IgD-negative memory B cell (primary cell): ENCODE measurements around the gene RHBDD1. TPM values are rescaled to one million over a fixed set of nuclear protein-coding genes. Genes with fewer than 3 reads are reported as not detected.

Experiments used
- H3K27ac Mint-ChIP-seq, 3 donors: one replicate each; pipeline ENCODE4 v1.8.0; 2020 to 2022; ENCODE audit warnings: mild to moderate bottlenecking in 3 of 3, mixed read lengths in 3 of 3, moderate library complexity in 1 of 3
- H3K27me3 Mint-ChIP-seq: one replicate; pipeline ENCODE4 v1.8.0; 2021; ENCODE audit warnings: mixed read lengths
- H3K36me3 Mint-ChIP-seq: one replicate; pipeline ENCODE4 v1.8.0; 2020; ENCODE audit warnings: mild to moderate bottlenecking, mixed read lengths
- H3K4me1 Mint-ChIP-seq, 3 donors: one replicate each; pipeline ENCODE4 v1.8.0; 2020 to 2022; ENCODE audit warnings: mixed read lengths in 3 of 3, mild to moderate bottlenecking in 1 of 3
- H3K4me3 Mint-ChIP-seq, 4 donors: one replicate each; pipeline ENCODE4 v1.8.0; 2020 to 2022; ENCODE audit warnings: mild to moderate bottlenecking in 4 of 4, mixed read lengths in 4 of 4, moderate library complexity in 3 of 4
- H3K9me3 Mint-ChIP-seq, 3 donors: one replicate each; pipeline ENCODE4 v1.8.0; 2020 to 2021; ENCODE audit warnings: mixed read lengths in 3 of 3, mild to moderate bottlenecking in 1 of 3
- polyA plus RNA-seq: library from polyadenylated mRNA; unstranded; fragments of 300-500 nt; fragmentation: Illumina TruSeq; gene quantifications from one replicate; pipeline ENCODE4 v1.2.3, GENCODE V29; 2021

Gene RHBDD1
- polyA plus RNA-seq, 1 donor from 2014 or later: 32.0 TPM

GRCh38 chr2:226971770-226972169 lies 135.9 kb downstream of the RHBDD1 start:
- H3K36me3 Mint-ChIP-seq: peaks cover 9% of the 10 kb centered on the region
- H3K4me1 Mint-ChIP-seq: peaks cover 13 to 32% (median 29%) of the 10 kb centered on the region in 3 donors
- no peaks in the 10 kb centered on the region for H3K27me3 Mint-ChIP-seq
- peak overlapping the region; percentile 79 to 95 (median 95) for H3K27ac Mint-ChIP-seq
- no peaks in the 10 kb centered on the region for H3K9me3 Mint-ChIP-seq
- H3K4me3 Mint-ChIP-seq: peak overlapping the region; percentile 49 to 88 (median 79)

- no peak overlapping the region for H3K27ac Mint-ChIP-seq
- H3K36me3 Mint-ChIP-seq: peaks cover 9% of the 10 kb centered on the region
- no peaks in the 10 kb centered on the region for H3K9me3 Mint-ChIP-seq
- no peak overlapping the region for H3K4me3 Mint-ChIP-seq
- H3K27me3 Mint-ChIP-seq: no peaks in the 10 kb centered on the region
- H3K4me1 Mint-ChIP-seq: peaks cover 13 to 29% (median 28%) of the 10 kb centered on the region in 3 donors
Measured at GRCh38 chr2:226973816-226974215, 138.0 kb downstream of the RHBDD1 start.

GRCh38 chr2:226977775-226978190 lies 141.9 kb downstream of the RHBDD1 start:
- Mint-ChIP-seq H3K27me3 (no peaks in the 10 kb centered on the region), H3K27ac (no peak overlapping the region), H3K9me3 (no peaks in the 10 kb centered on the region), H3K36me3 (peaks cover 9% of the 10 kb centered on the region), H3K4me3 (no peak overlapping the region), H3K4me1 (peaks cover 0 to 2% (median 0%) of the 10 kb centered on the region in 3 donors)

- no peaks in the 10 kb centered on the region for H3K9me3 Mint-ChIP-seq
Measured at GRCh38 chr2:226978300-226978699, 142.4 kb downstream of the RHBDD1 start.

GRCh38 chr2:226979004-226979403 lies 143.2 kb downstream of the RHBDD1 start:
- Mint-ChIP-seq H3K27ac (no peak overlapping the region), H3K27me3 (no peaks in the 10 kb centered on the region), H3K4me1 (peaks cover 0 to 4% (median 0%) of the 10 kb centered on the region in 3 donors), H3K4me3 (no peak overlapping the region), H3K9me3 (no peaks in the 10 kb centered on the region), H3K36me3 (peaks cover 4% of the 10 kb centered on the region)

More at GRCh38 chr2:226978300-226978699, 142.4 kb downstream of the RHBDD1 start:
- Mint-ChIP-seq H3K27me3 (no peaks in the 10 kb centered on the region), H3K4me3 (no peak overlapping the region), H3K36me3 (peaks cover 7% of the 10 kb centered on the region), H3K27ac (no peak overlapping the region), H3K4me1 (no peaks in the 10 kb centered on the region)

- no peak overlapping the region for H3K4me3 Mint-ChIP-seq
- peak overlapping the region in 2 of 3 donors; percentile 47 to 55 for H3K27ac Mint-ChIP-seq
- no peaks in the 10 kb centered on the region for H3K27me3 Mint-ChIP-seq
- H3K36me3 Mint-ChIP-seq: peaks cover 2% of the 10 kb centered on the region
- H3K9me3 Mint-ChIP-seq: no peaks in the 10 kb centered on the region
- peaks cover 12 to 13% (median 13%) of the 10 kb centered on the region in 3 donors for H3K4me1 Mint-ChIP-seq
Measured at GRCh38 chr2:226981791-226982326, 146.0 kb downstream of the RHBDD1 start.

- Mint-ChIP-seq H3K4me1 (peaks cover 12 to 13% (median 13%) of the 10 kb centered on the region in 3 donors), H3K27ac (peak overlapping the region in 2 of 3 donors; percentile 10 to 62), H3K36me3 (peaks cover 2% of the 10 kb centered on the region), H3K4me3 (peak overlapping the region in 1 of 4 donors; percentile 11), H3K27me3 (no peaks in the 10 kb centered on the region), H3K9me3 (no peaks in the 10 kb centered on the region)
Measured at GRCh38 chr2:226983895-226984749, 148.3 kb downstream of the RHBDD1 start.

- peaks cover 2% of the 10 kb centered on the region for H3K36me3 Mint-ChIP-seq
- H3K4me3 Mint-ChIP-seq: peak overlapping the region in 1 of 4 donors; percentile 7
- H3K27me3 Mint-ChIP-seq: no peaks in the 10 kb centered on the region
- no peaks in the 10 kb centered on the region for H3K9me3 Mint-ChIP-seq
- peak overlapping the region; percentile 14 to 26 (median 16) for H3K27ac Mint-ChIP-seq
- H3K4me1 Mint-ChIP-seq: peaks cover 12 to 13% (median 13%) of the 10 kb centered on the region in 3 donors
Measured at GRCh38 chr2:226984750-226985582, 149.1 kb downstream of the RHBDD1 start.

GRCh38 chr2:226985583-226985946 lies 149.7 kb downstream of the RHBDD1 start:
- Mint-ChIP-seq H3K4me1 (peaks cover 12 to 13% (median 13%) of the 10 kb centered on the region in 3 donors), H3K27ac (peak overlapping the region in 2 of 3 donors; percentile 14 to 16), H3K27me3 (no peaks in the 10 kb centered on the region), H3K9me3 (no peaks in the 10 kb centered on the region), H3K4me3 (no peak overlapping the region), H3K36me3 (peaks cover 2% of the 10 kb centered on the region)

GRCh38 chr2:226991663-226992062 lies 155.8 kb downstream of the RHBDD1 start:
- no peaks in the 10 kb centered on the region for H3K9me3 Mint-ChIP-seq
- peaks cover 8% of the 10 kb centered on the region for H3K36me3 Mint-ChIP-seq
- peak overlapping the region in 1 of 4 donors; percentile 9 for H3K4me3 Mint-ChIP-seq
- no peak overlapping the region for H3K27ac Mint-ChIP-seq
- no peaks in the 10 kb centered on the region for H3K27me3 Mint-ChIP-seq
- no peaks in the 10 kb centered on the region for H3K4me1 Mint-ChIP-seq

- no peaks in the 10 kb centered on the region for H3K9me3 Mint-ChIP-seq
- peaks cover 8% of the 10 kb centered on the region for H3K36me3 Mint-ChIP-seq
- H3K27ac Mint-ChIP-seq: peak overlapping the region in 1 of 3 donors; percentile 47
- no peaks in the 10 kb centered on the region for H3K4me1 Mint-ChIP-seq
- H3K4me3 Mint-ChIP-seq: no peak overlapping the region
- no peaks in the 10 kb centered on the region for H3K27me3 Mint-ChIP-seq
Measured at GRCh38 chr2:226993171-226993570, 157.3 kb downstream of the RHBDD1 start.

- H3K9me3 Mint-ChIP-seq: no peaks in the 10 kb centered on the region
- H3K36me3 Mint-ChIP-seq: peaks cover 15% of the 10 kb centered on the region
- peak overlapping the region in 2 of 3 donors; percentile 6 to 33 for H3K27ac Mint-ChIP-seq
- H3K4me3 Mint-ChIP-seq: no peak overlapping the region
- no peaks in the 10 kb centered on the region for H3K4me1 Mint-ChIP-seq
- H3K27me3 Mint-ChIP-seq: no peaks in the 10 kb centered on the region
Measured at GRCh38 chr2:226994775-226995174, 158.9 kb downstream of the RHBDD1 start.

- peak overlapping the region in 2 of 3 donors; percentile 25 to 33 for H3K27ac Mint-ChIP-seq
- H3K36me3 Mint-ChIP-seq: peaks cover 19% of the 10 kb centered on the region
- no peaks in the 10 kb centered on the region for H3K4me1 Mint-ChIP-seq
- H3K4me3 Mint-ChIP-seq: no peak overlapping the region
- H3K9me3 Mint-ChIP-seq: no peaks in the 10 kb centered on the region
- no peaks in the 10 kb centered on the region for H3K27me3 Mint-ChIP-seq
Measured at GRCh38 chr2:226995625-226996041, 159.8 kb downstream of the RHBDD1 start.

- Mint-ChIP-seq H3K4me1 (no peaks in the 10 kb centered on the region), H3K36me3 (peaks cover 17% of the 10 kb centered on the region), H3K27ac (peak overlapping the region in 1 of 3 donors; percentile 19), H3K27me3 (no peaks in the 10 kb centered on the region), H3K4me3 (no peak overlapping the region), H3K9me3 (no peaks in the 10 kb centered on the region)
Measured at GRCh38 chr2:226999661-227000060, 163.8 kb downstream of the RHBDD1 start.

GRCh38 chr2:227000123-227000522 lies 164.3 kb downstream of the RHBDD1 start:
- Mint-ChIP-seq H3K27me3 (no peaks in the 10 kb centered on the region), H3K36me3 (peaks cover 16% of the 10 kb centered on the region), H3K4me1 (no peaks in the 10 kb centered on the region), H3K27ac (no peak overlapping the region), H3K9me3 (no peaks in the 10 kb centered on the region), H3K4me3 (no peak overlapping the region)
